RWPE2 (cell line): ENCODE data around the gene USP8.
"Not testable (repeated sequence)": the region's sequence is repeated elsewhere in the genome, so short reads cannot be mapped to it uniquely, and the experiment has no call there.

ENCODE experiments used
- ATAC-seq: fragments of 200-7000 bp; cut with Tn5 transposase; 3 replicates; pipeline ENCODE4 v1.9.1; 2021; ENCODE audit warnings: low read depth
- DNase-seq: peaks from one replicate; pipeline ENCODE4 v3.0.0-alpha.2; 2020; ENCODE audit warnings: low spot score
- H3K27ac ChIP-seq: fragments of 450-650 bp; 2 replicates; pipeline ENCODE4 v1.5.1; 2017; ENCODE audit warnings: mild to moderate bottlenecking; ENCODE audit not compliant: poor library complexity, severe bottlenecking
- H3K27me3 ChIP-seq: fragments of 250-450 bp; sonication (Bioruptor Pico); 2 replicates; pipeline ENCODE4 v1.5.1; 2021; ENCODE audit warnings: mild to moderate bottlenecking, moderate library complexity; ENCODE audit not compliant: insufficient read depth, poor library complexity, severe bottlenecking
- H3K36me3 ChIP-seq: fragments of 250-450 bp; sonication (Bioruptor Pico); 2 replicates; pipeline ENCODE4 v1.5.1; 2020; ENCODE audit warnings: low read depth, mild to moderate bottlenecking, moderate library complexity
- H3K4me1 ChIP-seq: fragments of 250-450 bp; sonication (Bioruptor Pico); 2 replicates; pipeline ENCODE4 v1.5.1; 2021; ENCODE audit warnings: mild to moderate bottlenecking, moderate library complexity; ENCODE audit not compliant: insufficient read depth, poor library complexity, severe bottlenecking
- H3K4me3 ChIP-seq: fragments of 250-450 bp; sonication (Bioruptor Pico); 2 replicates; pipeline ENCODE4 v1.5.1; 2021; ENCODE audit warnings: mild to moderate bottlenecking, moderate library complexity; ENCODE audit not compliant: severe bottlenecking
- H3K9me3 ChIP-seq: fragments of 250-450 bp; sonication (Bioruptor Pico); 2 replicates; pipeline ENCODE4 v1.5.1; 2021; ENCODE audit warnings: mild to moderate bottlenecking, moderate library complexity; ENCODE audit not compliant: severe bottlenecking
- TF ChIP-seq, protein P1 (sequence below): fragments of 450-650 bp; IDR thresholded peaks from one replicate; pipeline ENCODE4 v1.5.1; 2017; ENCODE audit warnings: mild to moderate bottlenecking, moderate library complexity; ENCODE audit not compliant: poor library complexity, severe bottlenecking

Gene USP8

DNA sequence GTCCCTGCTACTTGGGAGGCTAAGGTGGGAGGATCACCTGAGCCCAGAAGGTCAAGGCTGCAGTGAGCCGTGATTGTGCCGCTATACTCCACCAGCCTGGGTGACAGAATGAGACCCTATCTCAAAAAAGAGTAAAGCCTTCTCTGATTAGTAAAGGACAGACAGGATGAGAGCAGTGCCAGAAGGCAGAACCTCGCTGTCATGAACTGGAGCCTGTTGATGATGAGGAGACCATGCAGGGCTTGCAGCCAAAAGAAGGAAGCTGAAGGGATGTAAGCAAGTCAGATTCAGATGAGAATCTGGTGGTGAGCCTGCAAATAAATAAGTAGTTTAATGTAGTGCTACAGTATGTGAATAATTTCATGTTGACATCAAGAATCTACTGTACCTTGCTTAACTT, 69.4 kb downstream of the USP8 start:
- H3K27me3 ChIP-seq: no peaks in the 10 kb centered on the region

DNA sequence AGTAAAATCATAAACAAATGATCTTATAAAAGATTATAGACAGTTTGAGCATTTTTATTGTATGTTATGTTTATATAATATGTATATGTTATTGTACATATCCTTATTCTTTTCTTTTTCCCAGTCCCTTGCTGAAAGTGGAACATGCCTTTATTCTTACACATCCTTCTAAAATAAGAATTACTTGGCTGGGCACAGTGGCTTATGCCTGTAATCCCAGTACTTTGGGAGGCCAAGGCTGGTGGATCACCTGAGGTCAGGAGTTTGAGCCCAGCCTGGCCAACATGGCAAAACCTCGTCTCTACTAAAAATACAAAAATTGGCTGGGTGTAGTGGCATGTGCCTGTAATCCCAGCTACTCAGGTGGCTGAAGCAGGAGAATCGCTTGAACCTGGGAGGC, 70.3 kb downstream of the USP8 start:
- ATAC-seq, H3K27me3 ChIP-seq, H3K4me1 ChIP-seq, H3K27ac ChIP-seq, H3K9me3 ChIP-seq, H3K4me3 ChIP-seq, DNase-seq: not testable (repeated sequence)
- peaks cover 100% of the 10 kb centered on the region for H3K36me3 ChIP-seq

More for the DNA sequence above, 69.4 kb downstream of the USP8 start:
- H3K9me3 ChIP-seq: no peaks in the 10 kb centered on the region
- ATAC-seq (no peak), DNase-seq (no peak)
- no peaks in the 10 kb centered on the region for H3K4me1 ChIP-seq
- H3K4me3 ChIP-seq: no peak overlapping the region
- TF ChIP-seq, protein P1, sequence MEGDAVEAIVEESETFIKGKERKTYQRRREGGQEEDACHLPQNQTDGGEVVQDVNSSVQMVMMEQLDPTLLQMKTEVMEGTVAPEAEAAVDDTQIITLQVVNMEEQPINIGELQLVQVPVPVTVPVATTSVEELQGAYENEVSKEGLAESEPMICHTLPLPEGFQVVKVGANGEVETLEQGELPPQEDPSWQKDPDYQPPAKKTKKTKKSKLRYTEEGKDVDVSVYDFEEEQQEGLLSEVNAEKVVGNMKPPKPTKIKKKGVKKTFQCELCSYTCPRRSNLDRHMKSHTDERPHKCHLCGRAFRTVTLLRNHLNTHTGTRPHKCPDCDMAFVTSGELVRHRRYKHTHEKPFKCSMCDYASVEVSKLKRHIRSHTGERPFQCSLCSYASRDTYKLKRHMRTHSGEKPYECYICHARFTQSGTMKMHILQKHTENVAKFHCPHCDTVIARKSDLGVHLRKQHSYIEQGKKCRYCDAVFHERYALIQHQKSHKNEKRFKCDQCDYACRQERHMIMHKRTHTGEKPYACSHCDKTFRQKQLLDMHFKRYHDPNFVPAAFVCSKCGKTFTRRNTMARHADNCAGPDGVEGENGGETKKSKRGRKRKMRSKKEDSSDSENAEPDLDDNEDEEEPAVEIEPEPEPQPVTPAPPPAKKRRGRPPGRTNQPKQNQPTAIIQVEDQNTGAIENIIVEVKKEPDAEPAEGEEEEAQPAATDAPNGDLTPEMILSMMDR: no peak
- peaks cover 100% of the 10 kb centered on the region for H3K36me3 ChIP-seq
- no peak overlapping the region for H3K27ac ChIP-seq

DNA sequence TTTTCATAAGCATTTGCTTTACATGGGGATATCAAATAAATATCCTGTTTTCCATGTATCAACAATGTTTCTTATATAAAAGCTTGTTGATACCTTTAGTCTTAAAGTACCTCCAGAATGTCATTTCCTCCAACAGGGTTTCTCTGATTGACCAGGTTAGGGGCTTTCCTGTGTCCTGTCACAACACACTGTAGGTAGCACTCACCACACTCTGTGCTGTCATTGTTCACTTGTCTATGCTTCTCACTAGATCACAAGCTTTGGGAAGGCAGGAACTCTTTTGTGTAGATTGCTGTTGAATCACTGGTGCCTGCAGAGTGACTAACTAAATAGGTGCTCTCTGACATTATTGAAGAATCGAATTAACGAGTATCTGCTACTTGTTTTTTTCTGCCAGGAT, 72.5 kb downstream of the USP8 start:
- Histone ChIP-seq H3K27me3 (no peaks in the 10 kb centered on the region), H3K27ac (no peak overlapping the region), H3K36me3 (peaks cover 93% of the 10 kb centered on the region), H3K4me1 (no peaks in the 10 kb centered on the region), H3K4me3 (no peak overlapping the region), H3K9me3 (no peaks in the 10 kb centered on the region)
- DNase-seq (no peak), ATAC-seq (no peak)
- TF ChIP-seq, protein P1: no peak

DNA sequence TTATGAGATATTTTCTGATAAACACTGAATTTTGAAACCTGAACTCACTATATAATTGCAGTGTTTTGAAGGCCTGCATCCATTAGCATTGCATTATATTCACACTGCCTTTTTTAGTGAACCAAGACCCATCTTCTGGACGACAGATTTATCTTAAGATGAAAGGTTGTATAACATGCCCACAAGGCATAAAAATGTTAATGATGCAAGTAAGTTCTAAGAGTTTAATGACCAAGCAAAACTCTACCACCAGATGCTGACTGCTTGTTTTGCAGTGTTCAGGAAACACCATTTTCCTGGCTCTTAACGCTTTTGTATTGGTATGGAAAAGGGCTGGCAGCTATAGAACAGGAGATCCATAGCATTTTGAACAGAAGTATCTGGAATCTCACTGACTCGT, 76.1 kb downstream of the USP8 start:
- Histone ChIP-seq H3K4me1 (no peaks in the 10 kb centered on the region), H3K4me3 (no peak overlapping the region), H3K27me3 (no peaks in the 10 kb centered on the region), H3K36me3 (peaks cover 66% of the 10 kb centered on the region), H3K27ac (no peak overlapping the region), H3K9me3 (no peaks in the 10 kb centered on the region)
- TF ChIP-seq, protein P1: no peak
- DNase-seq: no peak
- ATAC-seq: no peak

DNA sequence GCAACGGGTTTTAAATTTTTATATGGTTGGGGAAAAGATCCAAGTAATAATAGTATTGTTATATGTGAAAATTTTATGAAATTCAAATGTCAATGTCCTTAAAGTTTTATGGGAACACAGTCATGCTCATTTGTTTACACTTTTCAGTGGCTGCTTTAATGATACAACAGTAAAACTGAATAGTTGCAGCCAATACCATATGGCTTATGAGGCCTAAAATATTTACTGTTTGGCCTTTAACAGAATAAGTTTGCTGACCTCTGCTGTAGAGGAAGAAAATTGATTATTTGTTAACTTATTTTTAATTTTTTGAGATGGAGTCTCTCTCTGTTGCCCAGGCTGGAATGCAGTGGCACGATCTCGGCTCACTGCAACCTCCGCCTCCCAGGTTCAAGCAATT, 77.6 kb downstream of the USP8 start:
- Histone ChIP-seq H3K4me1 (no peaks in the 10 kb centered on the region), H3K36me3 (peaks cover 51% of the 10 kb centered on the region)
- no peak for ATAC-seq

More for the DNA sequence above, 77.6 kb downstream of the USP8 start:
- no peaks in the 10 kb centered on the region for H3K27me3 ChIP-seq
- H3K4me3 ChIP-seq: no peak overlapping the region
- TF ChIP-seq, protein P1: no peak
- no peak for DNase-seq
- H3K9me3 ChIP-seq: no peaks in the 10 kb centered on the region
- no peak overlapping the region for H3K27ac ChIP-seq
